Fibroblast of villous mesenchyme (primary cell): ENCODE results near the gene RSBN1L. TPM values are rescaled to one million over a fixed set of nuclear protein-coding genes. Genes with fewer than 3 reads are reported as not detected.
"Not testable (repeated sequence)": the region's sequence is repeated elsewhere in the genome, so short reads cannot be mapped to it uniquely, and the experiment has no call there.

Source experiments
- DNase-seq: peaks from one replicate; pipeline ENCODE4 v3.0.0-alpha.2; 2010; ENCODE audit warnings: low read depth
- H3K4me3 ChIP-seq: 2 replicates; pipeline ENCODE4 v1.5.1; 2011; ENCODE audit warnings: low read depth, mild to moderate bottlenecking, low read length
- CTCF ChIP-seq: IDR thresholded peaks from 2 replicates; pipeline ENCODE4 v1.5.1; 2012; ENCODE audit warnings: low read depth, mild to moderate bottlenecking, low read length; ENCODE audit not compliant: insufficient read depth
- total RNA-seq: library from RNA; depleted of rRNA; stranded (reverse); fragments of >200 nt; gene quantifications from 2 replicates; pipeline ENCODE4 v1.2.3, GENCODE V29; 2012

RSBN1L gene
- total RNA-seq, 1 donor, result 25.0 TPM

DNA sequence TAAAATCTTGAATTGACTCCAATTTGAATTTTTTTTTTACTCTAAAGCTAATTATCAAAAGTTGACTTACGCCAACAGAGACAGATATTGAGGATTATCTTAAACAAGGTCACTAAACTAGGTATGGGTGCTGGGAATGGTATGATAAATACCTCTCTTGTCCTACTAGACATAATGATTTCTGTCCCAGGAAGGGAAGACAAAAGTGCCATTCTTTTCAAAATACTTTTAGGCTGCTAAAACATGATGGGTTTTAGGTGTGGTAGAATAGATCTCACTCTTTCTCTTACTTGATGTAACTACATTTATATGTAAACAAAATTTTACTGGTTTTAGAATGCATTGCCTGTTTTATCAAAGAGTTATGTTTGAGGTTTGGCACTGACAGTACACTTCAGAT lies 86.9 kb downstream of the RSBN1L start:
- DNase-seq, result peak; percentile 35
- no peak for TF ChIP-seq CTCF
- no peak overlapping the region for H3K4me3 ChIP-seq

- H3K4me3 ChIP-seq, result no peak overlapping the region
- TF ChIP-seq CTCF, result no peak
- no peak for DNase-seq
Observed at GRCh38 chr7:77783545-77783944, 87.3 kb downstream of the RSBN1L start.

GRCh38 chr7:77784426-77784825 lies 88.2 kb downstream of the RSBN1L start:
- not testable (repeated sequence) for H3K4me3 ChIP-seq, DNase-seq

GRCh38 chr7:77786018-77786417 lies 89.8 kb downstream of the RSBN1L start:
- no peak for DNase-seq
- TF ChIP-seq CTCF, result no peak
- H3K4me3 ChIP-seq, result no peak overlapping the region

- DNase-seq, result no peak
- H3K4me3 ChIP-seq, result no peak overlapping the region
- TF ChIP-seq CTCF, result no peak
Observed at GRCh38 chr7:77786741-77787140, 90.5 kb downstream of the RSBN1L start.

- DNase-seq, result no peak
- H3K4me3 ChIP-seq, result no peak overlapping the region
- no peak for TF ChIP-seq CTCF
Observed at GRCh38 chr7:77788327-77788902, 92.2 kb downstream of the RSBN1L start.

- DNase-seq, result peak; percentile 62
- no peak overlapping the region for H3K4me3 ChIP-seq
- TF ChIP-seq CTCF, result no peak
Observed at GRCh38 chr7:77791336-77791735, 95.1 kb downstream of the RSBN1L start.
